SK-N-SH treated with all-trans-retinoic acid at 6 μM for 48 hours (cell line): Measurements from ENCODE around the gene FGF3.

ENCODE experiments used
- ARNTL ChIP-seq: fragments of 450-650 bp; formaldehyde crosslinking; IDR thresholded peaks from 2 replicates; pipeline ENCODE4 v1.5.0; 2020; ENCODE audit warnings: low read depth, mild to moderate bottlenecking, moderate library complexity, borderline replicate concordance
- BACH2 ChIP-seq: fragments of 250-450 bp; sonication (Bioruptor Pico); IDR thresholded peaks from 2 replicates; pipeline ENCODE4 v1.9.0; 2021; ENCODE audit warnings: mild to moderate bottlenecking, borderline replicate concordance
- GLIS3 ChIP-seq: fragments of 250-450 bp; sonication (Bioruptor Pico); IDR thresholded peaks from 2 replicates; pipeline ENCODE4 v1.5.0; 2020; ENCODE audit warnings: mild to moderate bottlenecking, moderate library complexity
- OSR1 ChIP-seq: fragments of 250-450 bp; sonication (Bioruptor Pico); IDR thresholded peaks from 2 replicates; pipeline ENCODE4 v1.8.0; 2022; ENCODE audit warnings: moderate library complexity, mild to moderate bottlenecking, inconsistent platforms
- SNAI2 ChIP-seq: fragments of 250-450 bp; sonication (Bioruptor Pico); IDR thresholded peaks from 2 replicates; pipeline ENCODE4 v1.5.0; 2020; ENCODE audit warnings: mild to moderate bottlenecking, moderate library complexity
- TOX ChIP-seq: fragments of 250-450 bp; sonication (Bioruptor Pico); IDR thresholded peaks from 2 replicates; pipeline ENCODE4 v1.8.0; 2021; ENCODE audit warnings: mild to moderate bottlenecking, moderate library complexity, borderline replicate concordance
- ZC3H10 ChIP-seq: fragments of 250-450 bp; sonication (Bioruptor Pico); IDR thresholded peaks from 2 replicates; pipeline ENCODE4 v1.5.1; 2021; ENCODE audit warnings: mild to moderate bottlenecking, moderate library complexity
- ZFP3 ChIP-seq: fragments of 250-450 bp; sonication (Bioruptor Pico); IDR thresholded peaks from 2 replicates; pipeline ENCODE4 v1.5.0; 2020; ENCODE audit warnings: mild to moderate bottlenecking, moderate library complexity
- ZFP30 ChIP-seq: fragments of 450-650 bp; formaldehyde crosslinking; IDR thresholded peaks from 2 replicates; pipeline ENCODE4 v1.5.0; 2022; ENCODE audit warnings: mild to moderate bottlenecking, moderate library complexity
- ZNF565 ChIP-seq: fragments of 450-650 bp; formaldehyde crosslinking; conservative IDR thresholded peaks from 2 replicates; pipeline ENCODE4 v1.5.0; 2020; ENCODE audit warnings: low read depth, mild to moderate bottlenecking, moderate library complexity
- ZNF70 ChIP-seq: fragments of 450-650 bp; formaldehyde crosslinking; IDR thresholded peaks from 2 replicates; pipeline ENCODE4 v1.5.0; 2020; ENCODE audit warnings: mild to moderate bottlenecking, moderate library complexity
- ZNF8 ChIP-seq: fragments of 450-650 bp; formaldehyde crosslinking; IDR thresholded peaks from 2 replicates; pipeline ENCODE4 v1.5.0; 2020; ENCODE audit warnings: mild to moderate bottlenecking, moderate library complexity
- TF ChIP-seq, protein P1 (sequence below): fragments of 250-450 bp; sonication (Bioruptor Pico); IDR thresholded peaks from 2 replicates; pipeline ENCODE4 v1.5.1; 2020; ENCODE audit warnings: low read depth, mild to moderate bottlenecking, moderate library complexity
- TF ChIP-seq, protein P2 (sequence below): fragments of 250-450 bp; sonication (Bioruptor Pico); IDR thresholded peaks from 2 replicates; pipeline ENCODE4 v1.8.0; 2020; ENCODE audit warnings: mild to moderate bottlenecking, moderate library complexity, borderline replicate concordance

DNA sequence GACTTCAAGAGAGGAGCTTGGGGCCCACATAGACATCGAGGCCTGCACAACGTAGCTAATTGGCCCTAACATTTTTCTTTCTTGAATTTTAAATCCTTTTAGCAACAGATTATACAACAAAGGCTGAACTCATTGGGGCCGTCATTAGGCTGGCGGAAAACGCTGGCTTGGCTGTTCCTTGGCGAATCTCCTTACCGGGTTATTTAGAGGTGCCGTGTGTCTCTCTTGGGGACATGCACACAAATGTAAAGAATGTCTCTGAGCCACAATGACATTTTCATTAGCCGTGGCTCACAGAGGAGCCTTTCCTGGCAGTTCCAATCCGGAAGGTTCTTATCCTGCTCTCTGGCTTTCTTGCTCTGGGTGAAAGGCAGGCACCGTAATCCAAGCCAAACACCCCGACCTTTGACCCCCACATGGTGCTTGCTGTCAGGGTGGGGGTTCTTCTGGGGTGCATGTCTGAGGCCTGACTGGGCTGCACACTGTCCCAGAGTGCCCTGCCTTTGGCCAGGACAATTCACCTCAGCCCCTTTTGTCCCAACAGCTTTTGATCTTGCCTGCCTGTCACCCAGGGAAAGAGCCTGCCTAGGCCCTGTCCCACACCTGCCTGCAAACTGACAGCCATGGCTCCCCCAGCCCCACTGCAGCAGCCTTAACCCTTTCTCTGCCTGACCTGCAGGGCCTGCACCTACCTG is 9.2 kb upstream of the FGF3 start:
- no peak for TF ChIP-seq TOX
- TF ChIP-seq ZNF565 (CRISPR knock-in tag): no peak
- TF ChIP-seq, protein P1, sequence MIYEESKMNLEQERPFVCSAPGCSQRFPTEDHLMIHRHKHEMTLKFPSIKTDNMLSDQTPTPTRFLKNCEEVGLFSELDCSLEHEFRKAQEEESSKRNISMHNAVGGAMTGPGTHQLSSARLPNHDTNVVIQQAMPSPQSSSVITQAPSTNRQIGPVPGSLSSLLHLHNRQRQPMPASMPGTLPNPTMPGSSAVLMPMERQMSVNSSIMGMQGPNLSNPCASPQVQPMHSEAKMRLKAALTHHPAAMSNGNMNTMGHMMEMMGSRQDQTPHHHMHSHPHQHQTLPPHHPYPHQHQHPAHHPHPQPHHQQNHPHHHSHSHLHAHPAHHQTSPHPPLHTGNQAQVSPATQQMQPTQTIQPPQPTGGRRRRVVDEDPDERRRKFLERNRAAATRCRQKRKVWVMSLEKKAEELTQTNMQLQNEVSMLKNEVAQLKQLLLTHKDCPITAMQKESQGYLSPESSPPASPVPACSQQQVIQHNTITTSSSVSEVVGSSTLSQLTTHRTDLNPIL (CRISPR knock-in tag): no peak
- TF ChIP-seq, protein P2, sequence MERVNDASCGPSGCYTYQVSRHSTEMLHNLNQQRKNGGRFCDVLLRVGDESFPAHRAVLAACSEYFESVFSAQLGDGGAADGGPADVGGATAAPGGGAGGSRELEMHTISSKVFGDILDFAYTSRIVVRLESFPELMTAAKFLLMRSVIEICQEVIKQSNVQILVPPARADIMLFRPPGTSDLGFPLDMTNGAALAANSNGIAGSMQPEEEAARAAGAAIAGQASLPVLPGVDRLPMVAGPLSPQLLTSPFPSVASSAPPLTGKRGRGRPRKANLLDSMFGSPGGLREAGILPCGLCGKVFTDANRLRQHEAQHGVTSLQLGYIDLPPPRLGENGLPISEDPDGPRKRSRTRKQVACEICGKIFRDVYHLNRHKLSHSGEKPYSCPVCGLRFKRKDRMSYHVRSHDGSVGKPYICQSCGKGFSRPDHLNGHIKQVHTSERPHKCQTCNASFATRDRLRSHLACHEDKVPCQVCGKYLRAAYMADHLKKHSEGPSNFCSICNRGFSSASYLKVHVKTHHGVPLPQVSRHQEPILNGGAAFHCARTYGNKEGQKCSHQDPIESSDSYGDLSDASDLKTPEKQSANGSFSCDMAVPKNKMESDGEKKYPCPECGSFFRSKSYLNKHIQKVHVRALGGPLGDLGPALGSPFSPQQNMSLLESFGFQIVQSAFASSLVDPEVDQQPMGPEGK (CRISPR knock-in tag): no peak
- no peak for TF ChIP-seq GLIS3
- TF ChIP-seq OSR1 (CRISPR knock-in tag): no peak
- no peak for TF ChIP-seq ZNF8
- TF ChIP-seq SNAI2: no peak
- no peak for TF ChIP-seq ZFP30 (CRISPR knock-in tag)
- TF ChIP-seq ZNF70: no peak
- no peak for TF ChIP-seq ZFP3 (CRISPR knock-in tag)
- no peak for TF ChIP-seq ARNTL (CRISPR knock-in tag)
- TF ChIP-seq ZC3H10: no peak
- no peak for TF ChIP-seq BACH2 (CRISPR knock-in tag)
